GM20000 (cell line): ENCODE results near the gene CYB5A.

ENCODE experiments used
- DNase-seq: peaks from one replicate; pipeline ENCODE4 v3.0.0; 2012; ENCODE audit warnings: low spot score
- CTCF ChIP-seq: IDR thresholded peaks from 2 replicates; pipeline ENCODE4 v1.5.1; 2012; ENCODE audit warnings: mild to moderate bottlenecking, control low read depth; ENCODE audit errors: extremely low read depth, missing control alignments

Gene CYB5A

GRCh38 chr18:74225193-74225840 lies 66.4 kb downstream of the CYB5A start:
- TF ChIP-seq CTCF, result no peak
- no peak for DNase-seq

GRCh38 chr18:74222710-74223494 lies 68.9 kb downstream of the CYB5A start:
- no peak for DNase-seq
- TF ChIP-seq CTCF, result no peak

- TF ChIP-seq CTCF, result no peak
- DNase-seq, result no peak
These were observed 70.7 kb downstream of the CYB5A start for GRCh38 chr18:74221081-74221480.

- DNase-seq, result no peak
- TF ChIP-seq CTCF, result no peak
These were observed 72.7 kb downstream of the CYB5A start for GRCh38 chr18:74219056-74219455.

GRCh38 chr18:74217476-74218143 lies 74.2 kb downstream of the CYB5A start:
- no peak for DNase-seq

GRCh38 chr18:74216661-74217110 lies 75.1 kb downstream of the CYB5A start:
- no peak for DNase-seq
- no peak for TF ChIP-seq CTCF

More at GRCh38 chr18:74217476-74218143, 74.2 kb downstream of the CYB5A start:
- no peak for TF ChIP-seq CTCF

GRCh38 chr18:74215863-74216262 lies 75.9 kb downstream of the CYB5A start:
- no peak for DNase-seq
- TF ChIP-seq CTCF, result no peak
